ENCODE measurements around the gene TPM2.

The TPM2 gene

GRCh38 chr9:35691757-35692301 is 2.1 kb upstream of the TPM2 start:
- FAIRE-seq: no peak

- no peak for FAIRE-seq
Observed at GRCh38 chr9:35691334-35691650, 1.6 kb upstream of the TPM2 start.

GRCh38 chr9:35690614-35691333 is 1.0 kb upstream of the TPM2 start:
- no peak for FAIRE-seq

- FAIRE-seq: no peak
Observed at GRCh38 chr9:35690294-35690613, 529 bp upstream of the TPM2 start.

- FAIRE-seq: no peak
Observed at GRCh38 chr9:35688558-35689541, 875 bp downstream of the TPM2 start.

GRCh38 chr9:35687972-35688557 is 1.7 kb downstream of the TPM2 start:
- no peak for FAIRE-seq

GRCh38 chr9:35687306-35687705 is 2.4 kb downstream of the TPM2 start:
- no peak for FAIRE-seq

GRCh38 chr9:35686222-35687203 is 3.2 kb downstream of the TPM2 start:
- no peak for FAIRE-seq

- FAIRE-seq: no peak
Observed at GRCh38 chr9:35685506-35685905, 4.2 kb downstream of the TPM2 start.

GRCh38 chr9:35684921-35685320 is 4.8 kb downstream of the TPM2 start:
- FAIRE-seq: no peak

- FAIRE-seq: no peak
Observed at GRCh38 chr9:35683323-35683722, 6.4 kb downstream of the TPM2 start.

GRCh38 chr9:35682520-35683315 is 7.0 kb downstream of the TPM2 start:
- FAIRE-seq: no peak

GRCh38 chr9:35682051-35682450 is 7.7 kb downstream of the TPM2 start:
- FAIRE-seq: no peak

GRCh38 chr9:35681341-35682002 is 8.3 kb downstream of the TPM2 start:
- FAIRE-seq: no peak

GRCh38 chr9:35680331-35681105 is 9.2 kb downstream of the TPM2 start:
- FAIRE-seq: no peak

- FAIRE-seq: no peak
Observed at GRCh38 chr9:35679766-35680330, 9.9 kb downstream of the TPM2 start.

GRCh38 chr9:35679091-35679490 is 10.6 kb downstream of the TPM2 start:
- no peak for FAIRE-seq

- FAIRE-seq: no peak
Observed at GRCh38 chr9:35675732-35676392, 13.9 kb downstream of the TPM2 start.

- no peak for FAIRE-seq
Observed at GRCh38 chr9:35675204-35675603, 14.5 kb downstream of the TPM2 start.

All from endometrium (tissue), 2 donors.